HEK293T (cell line): ENCODE results near the gene LURAP1L.

Experiments
- ARNT ChIP-seq: fragments of 450-650 bp; IDR thresholded peaks from 2 replicates; pipeline ENCODE4 v1.6.1; 2017; ENCODE audit warnings: mild to moderate bottlenecking
- BHLHE40 ChIP-seq: fragments of 450-650 bp; IDR thresholded peaks from 2 replicates; pipeline ENCODE4 v1.6.1; 2016; ENCODE audit warnings: mild to moderate bottlenecking, moderate library complexity, borderline replicate concordance
- ELF4 ChIP-seq: fragments of 450-650 bp; IDR thresholded peaks from 2 replicates; pipeline ENCODE4 v1.6.1; 2017; ENCODE audit warnings: antibody characterized with exemption
- FOXK2 ChIP-seq: fragments of 450-650 bp; IDR thresholded peaks from 2 replicates; pipeline ENCODE4 v1.6.1; 2016; ENCODE audit warnings: mild to moderate bottlenecking
- L3MBTL2 ChIP-seq: fragments of 450-650 bp; conservative IDR thresholded peaks from 2 replicates; pipeline ENCODE4 v1.6.1; 2016; ENCODE audit warnings: mild to moderate bottlenecking
- LEF1 ChIP-seq: fragments of 450-650 bp; IDR thresholded peaks from 2 replicates; pipeline ENCODE4 v1.6.1; 2017; ENCODE audit warnings: mild to moderate bottlenecking, borderline replicate concordance
- SP1 ChIP-seq: fragments of 450-650 bp; IDR thresholded peaks from 2 replicates; pipeline ENCODE4 v1.6.1; 2017
- TARDBP ChIP-seq: fragments of 450-650 bp; IDR thresholded peaks from 2 replicates; pipeline ENCODE4 v1.6.1; 2016
- TF ChIP-seq, protein P1 (sequence below): fragments of 450-650 bp; IDR thresholded peaks from 2 replicates; pipeline ENCODE4 v1.6.1; 2016

GRCh38 chr9:12813960-12814876 is 39.4 kb downstream of the LURAP1L start:
- TF ChIP-seq, protein P1, sequence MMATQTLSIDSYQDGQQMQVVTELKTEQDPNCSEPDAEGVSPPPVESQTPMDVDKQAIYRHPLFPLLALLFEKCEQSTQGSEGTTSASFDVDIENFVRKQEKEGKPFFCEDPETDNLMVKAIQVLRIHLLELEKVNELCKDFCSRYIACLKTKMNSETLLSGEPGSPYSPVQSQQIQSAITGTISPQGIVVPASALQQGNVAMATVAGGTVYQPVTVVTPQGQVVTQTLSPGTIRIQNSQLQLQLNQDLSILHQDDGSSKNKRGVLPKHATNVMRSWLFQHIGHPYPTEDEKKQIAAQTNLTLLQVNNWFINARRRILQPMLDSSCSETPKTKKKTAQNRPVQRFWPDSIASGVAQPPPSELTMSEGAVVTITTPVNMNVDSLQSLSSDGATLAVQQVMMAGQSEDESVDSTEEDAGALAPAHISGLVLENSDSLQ = peak; percentile 70
- TF ChIP-seq ELF4 (no peak), SP1 (no peak), FOXK2 (no peak), TARDBP (no peak), L3MBTL2 (peak; percentile 27; the same call in 1 of the 2 replicates), LEF1 (no peak), BHLHE40 (no peak), ARNT (0 out of 2 replicates have a peak, but pooled peaks have one; percentile 6)
